GM19025 (cell line): ENCODE measurements around the gene CCDC198.
A peak's percentile ranks its signal among the peaks of the same experiment; 100 is the strongest.

Source experiments
- ATAC-seq: cut with Tn5 transposase; IDR thresholded peaks from one replicate; pipeline ENCODE4 v1.9.1; 2021; ENCODE audit warnings: mild to moderate bottlenecking, low read depth, moderate library complexity; ENCODE audit not compliant: unreplicated experiment

Gene CCDC198

GRCh38 chr14:57470909-57471308 is 22.7 kb downstream of the CCDC198 start:
- ATAC-seq: no peak

GRCh38 chr14:57464008-57464730 is 29.5 kb downstream of the CCDC198 start:
- ATAC-seq: peak; percentile 83

GRCh38 chr14:57462551-57462950 is 31.1 kb downstream of the CCDC198 start:
- ATAC-seq: no peak

GRCh38 chr14:57461777-57462320 is 31.8 kb downstream of the CCDC198 start:
- no peak for ATAC-seq

GRCh38 chr14:57435923-57436322 is 57.7 kb downstream of the CCDC198 start:
- no peak for ATAC-seq

- no peak for ATAC-seq
These were observed 72.7 kb downstream of the CCDC198 start for GRCh38 chr14:57420986-57421385.

GRCh38 chr14:57420033-57420432 is 73.6 kb downstream of the CCDC198 start:
- ATAC-seq: no peak
